ENCODE results near the gene OR2AK2. TPM values are rescaled to one million over a fixed set of nuclear protein-coding genes. Genes with fewer than 3 reads are reported as not detected.
A peak's percentile ranks its signal among the peaks of the same experiment; 100 is the strongest.
"Not testable (repeated sequence)": the region's sequence is repeated elsewhere in the genome, so short reads cannot be mapped to it uniquely, and the experiment has no call there.

OR2AK2 gene
- total RNA-seq, 1 donor from 2014 or later, result not detected

- TF ChIP-seq, protein P1, sequence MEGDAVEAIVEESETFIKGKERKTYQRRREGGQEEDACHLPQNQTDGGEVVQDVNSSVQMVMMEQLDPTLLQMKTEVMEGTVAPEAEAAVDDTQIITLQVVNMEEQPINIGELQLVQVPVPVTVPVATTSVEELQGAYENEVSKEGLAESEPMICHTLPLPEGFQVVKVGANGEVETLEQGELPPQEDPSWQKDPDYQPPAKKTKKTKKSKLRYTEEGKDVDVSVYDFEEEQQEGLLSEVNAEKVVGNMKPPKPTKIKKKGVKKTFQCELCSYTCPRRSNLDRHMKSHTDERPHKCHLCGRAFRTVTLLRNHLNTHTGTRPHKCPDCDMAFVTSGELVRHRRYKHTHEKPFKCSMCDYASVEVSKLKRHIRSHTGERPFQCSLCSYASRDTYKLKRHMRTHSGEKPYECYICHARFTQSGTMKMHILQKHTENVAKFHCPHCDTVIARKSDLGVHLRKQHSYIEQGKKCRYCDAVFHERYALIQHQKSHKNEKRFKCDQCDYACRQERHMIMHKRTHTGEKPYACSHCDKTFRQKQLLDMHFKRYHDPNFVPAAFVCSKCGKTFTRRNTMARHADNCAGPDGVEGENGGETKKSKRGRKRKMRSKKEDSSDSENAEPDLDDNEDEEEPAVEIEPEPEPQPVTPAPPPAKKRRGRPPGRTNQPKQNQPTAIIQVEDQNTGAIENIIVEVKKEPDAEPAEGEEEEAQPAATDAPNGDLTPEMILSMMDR (conservative IDR thresholded peaks at IDR 0.05; ENCODE audit: low read depth, low read length), result peak; percentile 60
- not testable (repeated sequence) for DNase-seq (ENCODE audit: low read depth)
- peak overlapping the region; percentile 42 for H3K4me3 ChIP-seq (ENCODE audit: low read depth, low read length)
Measured at GRCh38 chr1:247936965-247937734, 27.9 kb upstream of the OR2AK2 start.

- TF ChIP-seq, protein P1 (conservative IDR thresholded peaks at IDR 0.05; ENCODE audit: low read depth, low read length), result no peak
- no peak overlapping the region for H3K4me3 ChIP-seq (ENCODE audit: low read depth, low read length)
- no peak for DNase-seq (ENCODE audit: low read depth)
Measured at GRCh38 chr1:247942624-247943023, 22.4 kb upstream of the OR2AK2 start.

DNA sequence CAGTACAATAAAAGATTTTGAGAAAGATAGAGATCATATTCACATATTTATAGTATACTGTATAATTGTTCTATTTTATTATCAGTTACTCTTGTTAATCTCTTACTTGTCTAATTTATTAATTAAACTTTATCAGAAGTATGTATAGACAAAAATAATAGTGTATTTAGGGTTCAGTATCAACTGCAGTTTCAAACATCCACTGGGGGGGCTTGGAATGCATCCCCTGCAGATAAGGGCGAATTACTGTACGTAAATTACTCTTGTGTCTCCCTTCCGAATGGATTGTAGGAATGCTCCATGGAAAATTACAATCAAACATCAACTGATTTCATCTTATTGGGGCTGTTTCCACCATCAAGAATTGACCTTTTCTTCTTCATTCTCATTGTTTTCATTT lies 16.5 kb upstream of the OR2AK2 start, which contains the start of gene OR2L8:
Gene OR2L8 (plus strand): TSS at position 301 of the 400 bp plus-strand sequence. CDS start 0 bp downstream, at position 301.
- TF ChIP-seq, protein P1 (conservative IDR thresholded peaks at IDR 0.05; ENCODE audit: low read depth, low read length), result no peak
- DNase-seq (ENCODE audit: low read depth), result no peak
- H3K4me3 ChIP-seq (ENCODE audit: low read depth, low read length), result no peak within 1 kb of the TSS

DNA sequence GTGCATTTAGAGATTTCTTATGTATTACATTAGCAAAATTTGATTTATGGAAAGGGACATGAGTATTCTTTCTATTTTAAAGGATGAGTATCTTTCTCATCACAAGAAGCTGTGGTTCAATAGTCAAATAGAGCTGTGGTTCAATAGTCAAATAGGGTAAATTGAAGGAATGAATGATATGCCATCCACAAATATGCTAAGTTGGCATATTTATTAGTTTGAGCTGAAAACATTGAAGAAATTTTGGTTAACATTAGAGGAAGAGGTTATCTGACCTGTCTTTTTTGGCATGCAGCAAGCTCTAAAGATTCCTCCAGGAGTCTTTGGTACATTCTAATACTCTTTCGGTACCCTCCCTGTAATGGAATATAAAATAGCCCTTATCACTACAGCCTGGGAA lies 11.6 kb upstream of the OR2AK2 start:
- no peak overlapping the region for H3K4me3 ChIP-seq (ENCODE audit: low read depth, low read length)
- TF ChIP-seq, protein P1 (conservative IDR thresholded peaks at IDR 0.05; ENCODE audit: low read depth, low read length), result no peak
- no peak for DNase-seq (ENCODE audit: low read depth)

DNA sequence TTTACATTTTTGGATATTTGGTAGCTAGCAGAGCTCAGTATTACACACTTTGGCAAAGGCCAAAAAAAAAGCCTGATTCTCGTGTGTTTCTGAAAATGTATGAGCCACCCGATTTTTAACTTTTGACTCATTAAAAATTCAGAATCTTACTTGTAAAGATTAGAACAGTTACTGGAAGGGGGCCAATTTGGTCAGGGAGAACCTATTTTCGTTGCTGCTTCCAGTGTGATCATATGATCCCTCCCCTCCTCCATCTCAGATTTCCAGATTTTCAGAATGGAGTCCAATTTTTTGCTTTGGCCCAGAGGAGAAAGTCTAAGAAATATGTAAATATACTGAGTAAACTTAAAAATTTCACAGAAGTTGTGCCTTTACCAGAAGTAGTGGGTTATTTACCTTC lies 3.2 kb upstream of the OR2AK2 start:
- TF ChIP-seq, protein P1 (conservative IDR thresholded peaks at IDR 0.05; ENCODE audit: low read depth, low read length), result no peak
- DNase-seq (ENCODE audit: low read depth), result no peak
- no peak overlapping the region for H3K4me3 ChIP-seq (ENCODE audit: low read depth, low read length)

GRCh38 chr1:247962911-247963588 lies 2.0 kb upstream of the OR2AK2 start:
- no peak overlapping the region for H3K4me3 ChIP-seq (ENCODE audit: low read depth, low read length)
- TF ChIP-seq, protein P1 (conservative IDR thresholded peaks at IDR 0.05; ENCODE audit: low read depth, low read length), result no peak
- DNase-seq (ENCODE audit: low read depth), result no peak

Data from epithelial cell of proximal tubule (primary cell).